HG02943 (cell line): Measurements from ENCODE around the gene NXF1.
A peak's percentile ranks its signal among the peaks of the same experiment; 100 is the strongest.
"Not testable (repeated sequence)": the region's sequence is repeated elsewhere in the genome, so short reads cannot be mapped to it uniquely, and the experiment has no call there.

ENCODE experiments used
- ATAC-seq: cut with Tn5 transposase; IDR thresholded peaks from one replicate; pipeline ENCODE4 v1.9.1; 2021; ENCODE audit warnings: mild to moderate bottlenecking, low read depth, moderate library complexity; ENCODE audit not compliant: unreplicated experiment

The NXF1 gene

DNA sequence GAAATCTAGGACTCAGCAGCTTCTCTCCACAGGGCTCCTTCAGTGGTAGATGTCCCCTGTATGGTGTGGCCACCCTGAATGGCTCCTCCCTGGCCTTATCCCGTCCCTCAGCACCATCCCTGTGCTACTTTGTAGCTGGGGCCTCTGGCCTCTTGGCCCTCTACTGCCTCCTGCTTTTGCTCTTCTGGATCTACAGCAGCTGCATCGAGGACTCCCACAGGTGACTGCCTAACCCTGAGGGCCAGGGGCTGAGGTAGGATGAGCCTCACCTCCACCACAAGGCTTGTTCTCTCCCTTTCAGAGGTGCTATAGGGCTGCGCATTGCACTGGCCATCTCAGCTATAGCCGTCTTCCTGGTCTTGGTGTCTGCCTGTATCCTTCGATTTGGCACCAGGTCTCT is 16.2 kb downstream of the NXF1 start:
- ATAC-seq = no peak

DNA sequence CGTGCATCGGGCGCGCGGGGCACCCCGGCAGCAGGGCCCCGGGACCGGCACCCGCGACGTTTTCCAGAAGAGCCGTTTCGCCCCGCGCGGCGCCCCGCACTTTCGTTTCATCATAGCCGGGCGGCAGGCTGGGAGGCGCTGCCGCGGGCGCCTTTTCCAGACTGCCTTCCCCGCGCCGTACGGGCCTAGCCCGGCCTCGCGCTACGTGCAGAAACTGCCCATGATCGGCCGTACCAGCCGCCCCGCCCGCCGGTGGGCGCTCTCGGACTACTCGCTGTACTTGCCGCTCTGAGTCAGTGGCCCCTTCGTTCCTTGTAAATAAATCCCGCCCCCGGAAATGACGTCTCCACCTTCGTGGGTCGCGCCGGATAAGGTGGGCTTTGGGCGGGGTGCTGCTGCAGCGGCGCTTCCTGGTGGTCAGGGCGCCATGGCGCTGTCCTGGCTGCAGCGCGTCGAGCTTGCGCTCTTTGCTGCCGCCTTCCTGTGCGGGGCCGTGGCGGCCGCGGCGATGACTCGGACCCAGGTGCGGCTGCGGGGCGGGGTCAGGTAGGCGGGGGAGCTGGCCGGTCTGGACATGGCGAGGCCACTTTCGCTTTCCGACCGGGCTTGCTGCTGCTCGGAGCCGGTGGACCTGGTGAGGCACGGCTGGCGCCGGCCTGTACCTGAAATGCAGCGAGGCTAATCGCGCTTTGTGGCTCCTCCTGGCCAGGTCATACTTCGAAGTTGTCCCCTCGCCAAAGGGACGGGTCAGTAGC is 18.1 kb downstream of the NXF1 start, which contains the start of gene TMEM179B:
Gene TMEM179B, plus strand, starts transcription at position 398 of the 755 bp plus-strand sequence. Its CDS starts 30 bp downstream, at position 428.
- ATAC-seq = peak; percentile 66

DNA sequence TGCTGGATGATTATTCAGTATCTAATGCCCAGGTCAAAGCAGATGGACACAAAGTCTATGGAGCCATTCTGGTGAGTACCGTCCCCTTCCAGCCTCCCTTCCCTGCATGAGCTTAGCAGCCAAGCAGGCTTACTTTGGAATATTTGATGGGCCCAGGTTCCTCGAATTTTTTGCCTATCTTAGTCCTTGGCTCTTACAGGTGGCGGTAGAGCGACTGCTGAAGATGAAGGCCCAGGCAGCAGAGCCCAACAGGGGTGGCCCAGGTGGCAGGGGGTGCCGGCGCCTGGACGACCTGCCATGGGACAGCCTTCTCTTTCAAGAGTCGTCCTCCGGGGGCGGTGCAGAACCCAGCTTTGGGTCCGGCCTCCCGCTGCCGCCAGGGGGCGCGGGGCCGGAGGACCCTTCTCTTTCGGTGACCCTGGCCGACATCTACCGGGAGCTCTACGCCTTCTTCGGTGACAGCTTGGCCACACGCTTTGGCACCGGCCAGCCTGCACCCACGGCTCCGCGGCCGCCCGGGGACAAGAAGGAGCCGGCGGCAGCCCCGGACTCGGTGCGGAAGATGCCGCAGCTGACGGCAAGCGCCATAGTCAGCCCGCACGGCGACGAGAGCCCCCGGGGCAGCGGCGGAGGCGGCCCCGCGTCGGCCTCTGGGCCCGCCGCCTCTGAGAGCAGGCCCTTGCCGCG is 18.8 kb downstream of the NXF1 start:
- ATAC-seq = peak; percentile 47

DNA sequence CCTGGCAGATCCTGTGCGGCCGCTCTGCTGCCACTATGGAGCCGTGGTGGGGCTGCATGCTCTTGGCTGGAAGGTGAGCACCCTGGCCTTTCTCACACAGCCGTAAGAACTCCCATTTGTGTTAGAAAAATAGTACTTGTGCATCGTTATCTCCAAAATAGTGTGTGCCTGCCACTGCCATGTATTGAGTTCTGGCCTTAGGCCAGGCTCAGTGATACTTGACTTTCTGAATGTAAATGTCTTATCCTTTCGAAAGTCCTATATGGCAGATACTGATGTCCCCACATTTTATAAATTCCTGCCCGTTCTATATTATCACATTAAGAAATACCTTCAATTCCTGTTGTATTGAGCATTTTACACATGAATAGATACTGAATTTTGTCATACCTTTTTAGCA is 22.5 kb downstream of the NXF1 start:
- no peak for ATAC-seq

DNA sequence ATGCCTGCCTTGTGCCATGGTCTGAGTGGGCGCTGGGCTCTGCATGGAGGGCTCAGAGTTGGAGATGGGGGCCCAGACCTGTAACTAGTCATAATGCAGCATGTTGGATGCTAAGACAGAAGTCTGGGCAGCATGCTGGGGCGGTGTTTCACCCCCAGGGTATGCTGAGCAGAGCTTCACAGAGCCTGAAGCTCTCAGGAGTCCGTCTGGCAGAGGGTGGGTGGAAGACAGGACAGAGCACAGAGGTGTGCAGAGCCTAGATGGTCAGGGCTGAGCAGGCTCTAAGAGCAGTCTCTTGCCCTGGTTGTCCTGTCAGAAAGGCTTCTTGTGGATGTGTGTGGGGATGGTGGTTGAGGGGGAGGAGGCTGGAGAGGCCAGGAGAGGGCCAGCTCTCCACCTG is 26.8 kb downstream of the NXF1 start:
- ATAC-seq = no peak

DNA sequence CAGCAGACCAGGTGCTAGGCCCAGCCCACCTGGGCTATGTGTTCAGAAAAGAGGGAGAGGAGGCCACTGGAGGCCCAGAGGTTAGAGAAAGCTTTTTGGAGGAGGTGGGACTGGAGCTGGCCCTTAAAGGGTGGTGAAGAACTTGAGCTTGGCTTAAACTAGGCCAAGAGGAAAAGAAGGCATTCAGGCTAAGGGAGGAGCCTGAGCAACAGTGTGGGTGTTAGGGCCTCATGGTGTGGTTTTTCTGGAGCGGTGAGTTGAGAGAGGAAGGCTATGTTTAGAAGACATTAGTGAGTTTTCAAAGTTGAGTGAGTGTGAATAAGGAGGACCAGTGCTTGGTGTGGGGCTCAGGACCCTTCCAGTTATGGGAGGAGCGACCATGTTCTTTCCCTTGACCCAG is 27.9 kb downstream of the NXF1 start:
- no peak for ATAC-seq

DNA sequence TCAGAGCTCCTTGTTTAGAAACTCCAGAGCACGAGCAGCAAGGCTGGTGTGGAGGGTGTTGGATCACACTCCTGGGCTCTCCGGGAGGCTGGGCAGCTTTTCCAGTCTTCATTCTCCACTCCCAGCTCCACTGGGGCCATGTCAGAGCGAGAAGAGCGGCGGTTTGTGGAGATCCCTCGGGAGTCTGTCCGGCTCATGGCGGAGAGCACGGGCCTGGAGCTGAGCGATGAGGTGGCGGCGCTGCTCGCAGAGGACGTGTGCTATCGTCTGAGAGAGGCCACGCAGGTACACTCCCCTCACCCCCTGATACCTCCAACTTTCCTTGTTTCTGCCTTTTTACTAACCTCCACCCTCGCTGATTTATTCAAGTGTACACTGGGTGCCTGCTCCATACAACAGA is 29.6 kb downstream of the NXF1 start:
- no peak for ATAC-seq

DNA sequence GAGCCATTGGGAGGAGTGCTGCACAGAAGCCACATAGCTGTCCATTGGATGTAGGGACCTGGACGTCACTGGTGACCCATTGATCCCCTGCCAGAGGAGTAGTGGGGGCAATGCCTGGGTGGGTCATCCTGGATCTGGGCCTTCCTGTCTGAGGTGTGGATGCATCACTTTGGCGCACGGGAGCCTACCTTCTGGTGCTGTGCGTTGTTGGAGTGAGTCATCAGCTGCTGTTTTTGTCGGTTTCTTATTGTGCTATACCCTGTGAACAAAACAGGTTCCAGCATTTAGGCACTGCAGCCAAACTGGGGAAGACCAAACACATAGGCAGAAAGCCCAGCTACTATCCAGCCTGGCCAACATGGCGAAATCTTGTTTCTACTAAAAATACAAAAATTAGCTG is 30.8 kb downstream of the NXF1 start:
- no peak for ATAC-seq

DNA sequence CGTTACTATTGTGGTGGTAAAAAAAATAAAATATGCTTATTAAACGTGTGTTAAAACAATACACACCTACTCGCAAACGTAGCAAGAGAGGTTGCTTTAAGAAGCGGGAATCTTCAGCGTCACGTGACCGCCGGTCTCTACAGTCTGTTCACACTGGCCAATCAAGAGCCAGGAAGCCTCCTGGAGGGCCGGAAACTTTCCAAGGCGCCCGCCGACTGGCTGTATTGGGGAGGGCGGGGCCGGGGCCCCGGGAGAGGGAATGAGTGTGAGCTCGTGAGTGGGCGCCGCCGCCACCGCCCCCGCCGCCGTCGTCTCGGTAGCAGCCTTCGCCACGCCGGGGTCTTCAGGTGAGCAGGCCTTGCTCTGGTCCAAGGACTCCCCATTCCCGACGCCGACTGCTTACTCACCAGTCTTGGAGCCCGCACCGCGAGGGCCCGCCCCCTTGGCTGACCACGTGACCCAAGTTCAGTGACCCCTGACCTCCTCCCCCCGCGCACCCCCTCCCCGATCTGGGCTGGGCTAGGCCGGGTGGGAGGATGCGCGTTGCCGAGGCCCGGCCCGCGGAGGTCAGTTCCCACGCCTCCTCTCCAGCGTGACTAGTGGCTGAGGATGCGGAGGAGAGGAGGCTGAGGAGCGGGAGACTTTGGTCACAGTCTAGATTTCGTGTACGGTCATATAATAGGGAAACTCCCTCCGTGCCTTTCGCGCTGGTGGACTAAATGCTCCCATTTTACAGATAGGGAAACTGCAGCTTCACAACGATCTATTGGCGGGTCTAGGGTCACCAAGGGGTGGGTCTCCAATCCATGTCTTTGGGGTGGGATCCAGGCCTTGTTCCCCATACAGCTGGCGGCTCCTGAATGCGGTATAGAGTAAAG is 33.9 kb downstream of the NXF1 start, which contains the start of gene TAF6L:
Gene TAF6L, plus strand, starts transcription at position 253 of the 878 bp plus-strand sequence. CDS start 4,388 bp downstream, outside the sequence.
- peak; percentile 84 for ATAC-seq

DNA sequence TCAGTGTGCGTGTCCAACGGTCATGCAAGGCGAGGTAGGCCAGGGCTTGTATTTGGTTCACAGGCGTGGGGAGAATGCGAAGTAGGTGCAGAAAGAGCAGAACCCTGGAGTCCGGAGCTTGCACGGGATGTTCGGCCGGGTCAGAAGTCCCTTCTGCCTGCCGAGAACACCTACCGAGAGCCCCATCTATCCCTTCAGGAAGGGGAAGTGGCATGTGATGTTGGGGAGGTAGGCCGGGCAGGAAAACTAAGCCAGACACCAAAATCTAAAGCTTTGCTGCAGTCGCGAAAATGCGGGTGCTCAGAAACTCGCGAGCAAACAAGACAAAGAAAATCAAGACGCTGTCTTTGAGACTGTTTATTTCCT is 34.5 kb downstream of the NXF1 start:
- ATAC-seq = no peak

DNA sequence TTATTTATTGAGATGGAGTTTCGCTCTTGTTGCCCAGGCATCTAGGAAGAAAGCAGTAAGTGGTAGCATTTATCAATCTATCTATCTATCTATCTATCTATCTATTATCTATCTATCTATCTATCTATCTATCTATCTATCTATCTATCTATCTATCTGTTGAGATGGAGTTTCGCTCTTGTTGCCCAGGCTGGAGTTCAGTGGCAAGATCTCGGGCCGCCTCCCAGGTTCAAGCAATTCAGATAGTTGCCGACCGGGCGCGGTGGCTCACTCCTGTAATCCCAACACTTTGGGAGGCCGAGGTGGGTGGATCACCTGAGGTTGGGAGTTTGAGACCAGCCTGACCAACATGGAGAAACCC is 44.4 kb downstream of the NXF1 start:
- ATAC-seq = not testable (repeated sequence)

DNA sequence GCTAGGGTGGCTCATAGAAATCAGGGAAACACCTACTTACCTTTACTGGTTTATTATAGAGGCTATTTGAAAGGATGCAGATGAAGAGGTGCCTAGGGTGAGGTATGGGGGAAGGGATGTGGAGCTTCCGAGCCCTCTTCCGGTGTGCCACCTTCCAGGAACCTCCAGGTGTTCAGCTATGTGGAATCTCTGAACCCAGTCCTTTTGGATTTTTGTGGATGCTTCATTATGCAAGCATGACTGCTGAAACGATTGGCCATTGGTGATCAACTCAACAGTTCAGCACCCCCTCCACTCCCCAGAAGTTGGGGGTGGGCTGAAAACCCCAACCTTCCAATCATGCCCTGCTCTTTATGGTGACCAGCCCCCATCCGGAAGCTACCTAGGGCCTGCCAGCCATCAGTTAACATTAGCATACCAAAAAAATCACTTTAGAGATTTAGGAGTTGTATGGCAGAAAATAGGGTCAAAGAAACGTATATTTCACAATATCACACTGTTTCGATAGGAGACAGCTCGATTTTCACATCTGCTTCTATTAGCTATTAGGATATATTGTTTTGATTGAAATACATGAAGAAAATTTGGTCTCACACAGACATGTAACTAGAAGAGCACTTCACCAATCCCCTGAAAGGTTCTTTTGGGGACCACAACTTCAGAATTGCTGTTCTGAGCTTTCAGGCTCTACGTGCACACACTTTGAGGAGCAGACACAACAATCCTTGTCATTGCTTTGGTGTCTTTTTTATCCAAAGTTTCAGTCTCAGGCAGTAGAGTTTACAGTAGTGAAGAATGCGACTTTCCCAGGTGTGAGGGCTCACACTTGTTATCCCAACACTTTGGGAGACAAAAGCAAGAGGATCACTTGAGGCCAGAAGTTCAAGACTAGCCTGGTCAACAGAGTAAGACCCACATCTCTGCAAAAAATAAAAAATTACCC is 47.1 kb downstream of the NXF1 start:
- ATAC-seq = no peak

DNA sequence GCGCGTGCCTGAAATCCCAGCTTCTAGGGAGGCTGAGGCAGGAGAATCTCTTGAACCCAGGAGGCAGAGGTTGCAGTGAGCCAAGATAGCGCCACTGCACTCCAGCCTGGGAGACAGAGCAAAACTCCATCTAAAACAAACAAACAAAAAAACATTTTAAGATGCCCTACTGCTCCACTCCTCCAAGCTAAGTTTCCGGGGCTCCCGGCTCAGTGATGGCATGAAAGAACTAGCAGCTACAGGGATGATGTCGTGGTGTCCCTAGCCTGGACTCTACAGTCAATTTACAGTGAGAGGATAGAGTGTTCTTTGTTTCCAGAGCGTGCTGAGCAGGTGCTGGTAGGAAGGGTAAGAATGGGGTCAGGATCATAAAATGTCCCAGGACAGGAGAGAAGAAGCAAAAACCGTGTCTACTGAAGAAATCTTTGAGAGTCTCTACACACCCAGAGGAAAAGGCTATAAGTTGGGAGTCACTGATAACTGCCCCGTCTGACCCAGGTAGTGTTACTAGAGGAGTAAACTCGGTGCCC is 50.1 kb downstream of the NXF1 start:
- ATAC-seq = no peak

DNA sequence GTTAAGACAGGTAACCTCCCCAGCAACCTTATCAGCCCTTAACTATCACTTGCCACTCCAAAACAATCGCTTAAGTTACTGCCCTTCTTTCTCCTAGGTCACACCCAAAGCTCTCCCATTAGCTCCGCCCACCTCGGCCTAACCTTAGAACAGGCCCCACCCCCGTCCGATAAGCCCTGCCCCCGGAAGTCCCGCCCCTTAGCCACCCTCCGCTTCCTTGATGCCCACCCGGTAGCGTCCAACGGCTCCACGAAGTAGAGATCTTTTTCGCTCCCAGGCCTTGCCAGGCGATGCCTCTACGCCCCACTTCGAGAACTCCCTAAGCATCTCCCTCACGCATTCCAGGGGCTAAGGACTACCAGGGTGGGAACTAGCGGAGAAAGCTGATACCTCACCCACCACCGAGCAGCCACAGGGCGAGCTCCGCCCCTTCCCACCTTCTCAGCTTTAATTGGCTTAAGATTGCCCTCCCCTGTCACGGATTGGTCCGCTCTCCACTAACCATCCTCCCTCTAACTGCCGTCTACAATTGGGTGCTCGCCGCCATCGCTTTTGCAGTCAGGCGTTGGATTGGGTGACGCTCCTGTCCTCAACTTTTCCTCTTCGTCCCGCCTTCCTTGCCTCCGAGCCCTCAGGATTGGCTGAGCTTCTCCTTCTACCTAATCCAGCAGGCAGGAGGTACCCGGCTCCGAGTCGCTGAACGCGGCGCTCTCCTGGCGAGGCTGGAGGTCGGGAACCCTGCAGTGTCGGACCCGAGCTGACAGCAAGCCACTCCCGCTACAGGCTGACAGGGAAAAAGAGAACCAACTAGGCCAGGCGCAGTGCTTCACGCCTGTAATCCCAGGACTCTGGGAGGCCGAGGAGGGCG is 51.3 kb downstream of the NXF1 start, which contains the start of gene ZBTB3:
Gene ZBTB3, minus strand, starts transcription at position 425 of the 868 bp plus-strand sequence. CDS start 496 bp downstream, outside the sequence.
- peak; percentile 93 for ATAC-seq

DNA sequence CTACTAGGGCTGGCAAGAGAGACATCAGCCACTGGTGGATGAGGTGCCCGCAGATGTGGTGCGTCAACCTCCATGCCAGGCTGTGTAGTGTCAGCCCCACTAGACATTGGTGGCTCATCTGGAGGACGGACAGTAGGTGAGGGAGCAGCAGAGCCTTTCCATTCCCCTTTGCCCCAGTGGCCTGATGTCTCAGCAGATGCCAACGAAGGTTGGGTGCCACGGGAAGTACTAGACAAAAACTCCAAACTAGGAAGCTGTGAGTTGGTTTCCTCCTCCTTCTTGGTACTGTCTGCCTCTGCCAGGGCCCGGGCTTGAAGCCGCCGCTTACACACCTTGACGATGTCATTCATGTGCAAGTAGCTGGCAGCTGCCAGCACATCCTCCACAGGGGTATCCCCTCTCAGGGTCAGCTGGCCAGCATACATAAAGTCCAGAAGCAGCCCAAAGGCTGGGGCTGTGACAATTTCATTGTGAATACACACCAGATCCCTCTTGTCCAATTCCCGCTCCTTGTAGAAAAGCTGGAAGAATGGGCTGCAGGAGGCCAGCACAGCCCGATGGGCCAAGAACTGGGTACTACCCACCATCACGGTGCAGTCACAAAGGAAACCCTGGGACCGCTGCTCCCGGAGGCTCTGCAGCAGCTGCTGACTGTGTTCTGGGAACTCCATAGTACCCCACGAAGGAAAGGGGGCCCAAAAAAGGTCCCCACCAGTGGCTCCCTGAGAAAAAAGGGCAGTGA is 52.1 kb downstream of the NXF1 start:
- no peak for ATAC-seq

DNA sequence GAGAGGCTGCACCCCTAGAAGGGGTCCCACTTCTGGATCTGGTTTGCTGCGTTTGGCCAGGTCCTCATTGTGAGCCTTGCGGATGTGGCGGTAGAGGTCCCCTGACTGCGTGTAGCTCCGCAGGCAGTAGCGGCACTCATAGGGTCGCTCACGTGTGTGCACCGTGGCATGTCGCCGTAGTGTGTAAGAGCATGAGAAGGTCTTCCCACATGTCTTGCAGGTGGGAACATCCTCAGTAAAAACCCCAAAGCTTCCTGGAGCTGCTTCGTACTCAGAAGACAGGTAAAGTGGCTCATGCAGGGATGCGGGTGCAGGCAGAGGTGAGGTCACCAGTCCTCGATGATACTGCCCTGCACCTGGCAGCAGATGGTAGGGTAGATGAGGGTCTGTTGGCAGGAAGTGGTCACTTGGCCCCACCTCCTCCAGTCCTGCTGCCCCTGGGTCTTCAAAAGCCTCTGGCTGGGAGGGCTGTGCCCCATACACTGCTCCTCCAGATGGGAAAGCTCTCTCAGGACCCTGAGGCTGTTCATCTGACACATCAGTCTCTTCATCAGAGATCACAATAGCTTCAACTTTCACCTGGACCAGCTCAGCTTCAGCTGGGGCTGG is 53.0 kb downstream of the NXF1 start:
- ATAC-seq = no peak

DNA sequence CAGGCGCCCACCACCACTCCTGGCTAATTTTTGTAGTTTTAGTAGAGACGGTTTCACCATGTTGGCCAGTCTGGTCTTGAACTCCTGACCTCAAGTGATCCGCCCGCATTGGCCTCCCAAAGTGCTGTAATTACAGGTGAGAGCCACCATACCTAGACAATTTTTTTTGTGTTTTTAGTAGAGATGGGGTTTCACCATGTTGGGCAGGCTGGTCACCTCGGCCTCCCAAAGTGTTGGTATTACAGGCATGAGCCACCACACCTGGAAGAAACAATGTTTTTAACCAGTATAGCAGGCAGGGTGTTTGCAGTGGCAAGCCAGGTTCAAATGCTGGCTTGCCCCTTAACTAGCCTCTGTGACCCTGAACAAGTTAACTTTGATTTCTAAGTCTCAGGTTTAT is 55.3 kb downstream of the NXF1 start:
- not testable (repeated sequence) for ATAC-seq
